ENCODE results near the gene NSL1. TPM values are rescaled to one million over a fixed set of nuclear protein-coding genes. Genes with fewer than 3 reads are reported as not detected.
"Not testable (repeated sequence)": the region's sequence is repeated elsewhere in the genome, so short reads cannot be mapped to it uniquely, and the experiment has no call there.

The NSL1 gene
- total RNA-seq, 4 donors from 2014 or later = 10.8 to 22.3 (median 16.9) TPM

DNA sequence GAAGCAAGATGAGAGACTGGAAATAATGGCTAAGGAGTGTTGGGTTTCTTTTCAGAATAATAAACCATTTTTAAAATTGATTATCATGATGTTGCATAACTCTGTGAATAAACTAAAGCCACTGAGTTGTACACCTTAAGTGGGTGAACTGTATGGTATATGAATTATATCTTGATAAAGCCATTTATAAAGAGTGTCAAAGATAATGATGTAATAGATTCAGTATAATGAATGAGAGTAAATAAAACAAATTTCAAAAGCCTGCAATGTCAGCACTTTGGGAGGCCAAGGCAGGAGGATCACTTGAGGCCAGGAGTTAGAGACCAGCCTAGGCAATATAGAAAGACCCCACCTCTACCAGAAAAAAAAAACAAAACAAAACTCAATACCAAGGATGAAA is 16.3 kb downstream of the NSL1 start:
- H3K4me3 ChIP-seq = no peak overlapping the region
- H3K27ac ChIP-seq = no peak overlapping the region
- intact Hi-C loops (cut with DNase I) = no loop called here
- H3K4me1 ChIP-seq = no peaks in the 10 kb centered on the region
- no peaks in the 10 kb centered on the region for H3K27me3 ChIP-seq
- H3K36me3 ChIP-seq = peaks cover 0 to 34% (median 0%) of the 10 kb centered on the region in 3 donors
- H3K9me3 ChIP-seq = peaks cover 0 to 9% (median 2%) of the 10 kb centered on the region in 3 donors
- DNase-seq = no peak
- TF ChIP-seq POLR2A (IDR thresholded peaks at IDR 0.05) = no peak
- TF ChIP-seq, protein P1, sequence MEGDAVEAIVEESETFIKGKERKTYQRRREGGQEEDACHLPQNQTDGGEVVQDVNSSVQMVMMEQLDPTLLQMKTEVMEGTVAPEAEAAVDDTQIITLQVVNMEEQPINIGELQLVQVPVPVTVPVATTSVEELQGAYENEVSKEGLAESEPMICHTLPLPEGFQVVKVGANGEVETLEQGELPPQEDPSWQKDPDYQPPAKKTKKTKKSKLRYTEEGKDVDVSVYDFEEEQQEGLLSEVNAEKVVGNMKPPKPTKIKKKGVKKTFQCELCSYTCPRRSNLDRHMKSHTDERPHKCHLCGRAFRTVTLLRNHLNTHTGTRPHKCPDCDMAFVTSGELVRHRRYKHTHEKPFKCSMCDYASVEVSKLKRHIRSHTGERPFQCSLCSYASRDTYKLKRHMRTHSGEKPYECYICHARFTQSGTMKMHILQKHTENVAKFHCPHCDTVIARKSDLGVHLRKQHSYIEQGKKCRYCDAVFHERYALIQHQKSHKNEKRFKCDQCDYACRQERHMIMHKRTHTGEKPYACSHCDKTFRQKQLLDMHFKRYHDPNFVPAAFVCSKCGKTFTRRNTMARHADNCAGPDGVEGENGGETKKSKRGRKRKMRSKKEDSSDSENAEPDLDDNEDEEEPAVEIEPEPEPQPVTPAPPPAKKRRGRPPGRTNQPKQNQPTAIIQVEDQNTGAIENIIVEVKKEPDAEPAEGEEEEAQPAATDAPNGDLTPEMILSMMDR (IDR thresholded peaks at IDR 0.05) = no peak

DNA sequence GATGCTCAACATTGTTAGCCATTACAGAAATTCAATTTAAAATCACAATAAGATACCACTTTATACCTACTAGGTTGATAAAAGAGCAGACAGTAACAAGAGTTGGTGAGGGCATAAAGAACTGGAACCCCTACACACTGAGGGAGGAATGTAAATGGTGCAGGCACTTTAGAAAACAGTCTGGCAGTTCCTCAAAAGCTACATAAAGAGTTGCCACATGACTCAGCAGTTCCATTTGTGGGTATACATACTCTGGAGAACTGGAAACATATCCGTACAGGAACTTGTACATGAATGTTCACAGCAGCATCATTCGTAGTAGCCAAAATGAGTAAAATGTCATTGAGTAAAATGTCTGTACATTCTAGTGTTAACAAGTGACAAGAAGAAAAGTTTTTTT is 17.0 kb downstream of the NSL1 start:
- H3K27ac ChIP-seq = no peak overlapping the region
- DNase-seq = no peak
- no peak overlapping the region for H3K4me3 ChIP-seq
- no peaks in the 10 kb centered on the region for H3K4me1 ChIP-seq
- 29 to 52% methylated on average over 2 of the region's 2 CpGs for WGBS, 2 donors
- peaks cover 0 to 32% (median 0%) of the 10 kb centered on the region in 3 donors for H3K36me3 ChIP-seq
- H3K27me3 ChIP-seq = no peaks in the 10 kb centered on the region
- TF ChIP-seq, protein P1 (IDR thresholded peaks at IDR 0.05) = no peak
- no peak for TF ChIP-seq POLR2A (IDR thresholded peaks at IDR 0.05)
- H3K9me3 ChIP-seq = peaks cover 0 to 16% (median 7%) of the 10 kb centered on the region in 3 donors
- intact Hi-C loops (cut with DNase I) = no loop called here

DNA sequence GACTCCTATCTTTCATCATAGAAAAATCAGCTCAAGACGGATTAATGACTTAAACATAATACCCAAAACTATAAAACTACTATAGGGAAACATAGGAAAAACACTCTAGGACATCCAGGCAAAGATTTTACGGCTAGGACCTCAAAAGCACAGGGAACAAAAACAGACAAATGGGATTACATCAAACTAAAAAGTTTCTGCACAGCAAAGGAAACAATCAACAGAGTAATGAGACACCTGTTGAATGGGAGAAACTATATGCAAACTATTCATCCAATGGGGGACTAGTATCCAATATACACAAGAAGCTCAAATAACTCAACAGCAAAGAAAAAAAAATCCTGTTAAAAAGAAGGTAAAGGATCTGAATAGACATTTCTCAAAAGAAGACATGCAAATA is 18.6 kb downstream of the NSL1 start:
- WGBS, 2 donors = 85 to 91% methylated on average over 2 of the region's 2 CpGs

DNA sequence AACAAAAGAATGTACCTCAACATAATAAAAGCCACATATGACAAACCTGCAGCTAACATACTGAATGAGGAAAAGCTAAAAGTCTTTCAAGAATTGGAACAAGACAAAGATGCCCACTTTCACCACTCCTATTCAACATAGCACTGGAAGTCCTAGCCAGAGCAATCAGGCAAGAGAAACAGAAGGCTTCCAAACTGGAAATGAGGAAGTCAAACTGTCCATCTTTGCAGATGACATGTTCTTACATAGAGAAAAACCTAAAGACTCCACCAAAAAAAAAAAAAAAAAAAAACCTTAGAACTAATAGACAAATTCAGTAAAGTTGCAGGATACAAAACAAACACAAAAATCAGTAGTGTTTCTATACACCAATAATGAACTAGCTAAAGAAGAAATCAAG is 20.2 kb downstream of the NSL1 start:
- Histone ChIP-seq H3K36me3 (peaks cover 0 to 40% (median 0%) of the 10 kb centered on the region in 3 donors), H3K9me3 (peaks cover 0 to 42% (median 22%) of the 10 kb centered on the region in 3 donors), H3K4me1 (no peaks in the 10 kb centered on the region), H3K27ac (no peak overlapping the region), H3K4me3 (no peak overlapping the region), H3K27me3 (no peaks in the 10 kb centered on the region)
- no peak for DNase-seq
- intact Hi-C loops (cut with DNase I) = no loop called here
- TF ChIP-seq, protein P1 (IDR thresholded peaks at IDR 0.05) = no peak
- TF ChIP-seq POLR2A (IDR thresholded peaks at IDR 0.05) = no peak

More for the DNA sequence above, 18.6 kb downstream of the NSL1 start:
- intact Hi-C loops (cut with DNase I) = no loop called here
- H3K27me3 ChIP-seq = no peaks in the 10 kb centered on the region
- no peak for TF ChIP-seq POLR2A (IDR thresholded peaks at IDR 0.05)
- TF ChIP-seq, protein P1 (IDR thresholded peaks at IDR 0.05) = no peak
- H3K4me1 ChIP-seq = no peaks in the 10 kb centered on the region
- H3K27ac ChIP-seq = no peak overlapping the region
- no peak for DNase-seq
- H3K9me3 ChIP-seq = peaks cover 0 to 31% (median 19%) of the 10 kb centered on the region in 3 donors
- H3K36me3 ChIP-seq = peaks cover 0 to 37% (median 0%) of the 10 kb centered on the region in 3 donors
- no peak overlapping the region for H3K4me3 ChIP-seq

DNA sequence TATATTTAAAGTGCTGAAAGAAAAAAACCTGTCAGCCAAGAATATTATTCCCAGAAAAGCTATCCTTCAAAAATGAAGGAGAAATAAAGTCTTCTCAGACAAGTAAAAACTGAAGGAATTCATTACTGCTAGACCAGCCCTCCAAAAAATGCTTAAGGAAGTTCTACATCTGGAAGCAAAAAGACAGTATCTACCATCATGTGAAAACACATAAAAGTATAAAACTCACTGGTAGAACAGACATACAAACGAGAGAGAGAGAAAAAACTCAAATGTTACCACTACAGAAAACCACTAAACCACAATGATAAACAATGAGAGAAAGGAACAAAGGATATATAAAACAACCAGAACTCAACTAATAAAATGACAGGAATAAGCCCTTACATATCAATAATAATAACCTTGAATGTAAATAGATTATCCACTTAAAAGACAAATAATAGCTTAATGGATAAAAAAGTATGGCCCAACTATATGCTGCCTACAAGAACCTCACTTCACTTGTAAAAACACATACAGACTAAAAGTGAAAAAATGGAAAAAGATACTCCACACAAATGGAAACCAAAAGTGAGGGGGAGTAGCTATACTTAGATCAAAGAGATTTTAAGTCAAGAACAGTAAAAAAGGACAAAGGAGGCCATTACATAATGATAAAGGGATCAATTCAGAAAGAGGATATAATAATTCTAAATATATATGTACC is 22.0 kb downstream of the NSL1 start:
- TF ChIP-seq, protein P1 (IDR thresholded peaks at IDR 0.05) = no peak
- TF ChIP-seq POLR2A (IDR thresholded peaks at IDR 0.05) = no peak
- H3K4me1 ChIP-seq = no peaks in the 10 kb centered on the region
- H3K36me3 ChIP-seq = peaks cover 0 to 45% (median 0%) of the 10 kb centered on the region in 3 donors
- no peak for DNase-seq
- peaks cover 0 to 44% (median 22%) of the 10 kb centered on the region in 3 donors for H3K9me3 ChIP-seq
- 55 to 77% methylated on average over 1 of the region's 1 CpG for WGBS, 2 donors
- no peak overlapping the region for H3K4me3 ChIP-seq
- no peaks in the 10 kb centered on the region for H3K27me3 ChIP-seq
- intact Hi-C loops (cut with DNase I) = loop anchor here (10.0 kb wide), 1 partner anchor 105 kb away; no protein-coding TSS in a partner anchor
- no peak overlapping the region for H3K27ac ChIP-seq

DNA sequence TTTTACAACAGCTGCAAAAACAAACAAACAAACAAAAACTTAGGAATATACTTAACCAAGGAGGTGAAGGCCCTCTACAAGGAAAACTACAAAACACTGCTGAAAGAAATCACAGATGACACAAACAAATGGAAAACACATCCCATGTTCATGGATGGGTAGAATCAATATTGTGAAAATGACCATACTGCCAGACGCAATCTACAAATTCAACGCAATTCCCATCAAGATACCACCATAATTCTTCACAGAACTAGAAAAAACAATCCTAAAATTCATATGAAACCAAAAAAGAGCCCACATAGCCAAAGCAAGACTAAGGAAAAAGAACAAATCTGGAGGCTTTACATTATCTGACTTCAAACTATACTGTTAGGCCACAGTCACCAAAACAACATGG is 24.8 kb downstream of the NSL1 start:
- DNase-seq, H3K4me1 ChIP-seq, H3K27ac ChIP-seq, H3K4me3 ChIP-seq, H3K27me3 ChIP-seq: not testable (repeated sequence)
- Histone ChIP-seq H3K9me3 (peaks cover 0 to 44% (median 22%) of the 10 kb centered on the region in 3 donors), H3K36me3 (peaks cover 0 to 49% (median 0%) of the 10 kb centered on the region in 3 donors)
- intact Hi-C loops (cut with DNase I) = loop anchor here (10.0 kb wide), 1 partner anchor 102 kb away; no protein-coding TSS in a partner anchor
- WGBS, 2 donors = 48 to 50% methylated on average over 2 of the region's 2 CpGs

DNA sequence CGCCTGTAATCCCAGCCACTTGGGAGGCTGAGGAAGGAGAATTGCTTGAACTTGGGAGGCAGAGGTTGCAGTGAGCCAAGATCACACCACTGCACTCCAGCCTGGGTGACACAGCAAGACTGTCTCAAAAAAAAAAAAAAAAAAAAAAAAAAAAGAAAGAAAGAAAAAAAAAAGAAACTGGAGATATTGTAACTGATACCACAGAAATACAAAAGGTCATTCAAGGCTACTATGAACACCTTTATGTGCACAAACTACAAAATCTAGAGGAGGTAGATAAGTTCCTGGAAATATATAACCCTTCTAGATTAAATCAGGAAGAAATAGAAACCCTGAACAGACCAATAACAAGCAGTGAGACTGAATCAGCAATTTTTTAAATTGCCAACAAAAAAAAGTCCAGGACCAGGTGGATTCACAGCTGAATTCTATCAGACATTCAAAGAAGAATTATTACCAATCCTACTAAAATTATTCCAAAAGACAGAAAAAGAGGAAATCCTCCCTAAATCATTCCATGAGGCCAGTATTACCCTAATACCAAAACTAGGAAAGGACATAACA is 26.8 kb downstream of the NSL1 start:
- H3K4me3 ChIP-seq, H3K27me3 ChIP-seq, DNase-seq, H3K4me1 ChIP-seq, H3K27ac ChIP-seq: not testable (repeated sequence)
- WGBS, 2 donors = 40 to 50% methylated on average over 1 of the region's 1 CpG
- intact Hi-C loops (cut with DNase I) = loop anchor here (10.0 kb wide), 1 partner anchor 100 kb away; no protein-coding TSS in a partner anchor
- Histone ChIP-seq H3K9me3 (peaks cover 0 to 31% (median 16%) of the 10 kb centered on the region in 3 donors), H3K36me3 (peaks cover 0 to 42% (median 0%) of the 10 kb centered on the region in 3 donors)
